Keratinocyte (primary cell): ENCODE measurements around the gene FUT8. TPM values are rescaled to one million over a fixed set of nuclear protein-coding genes. Genes with fewer than 3 reads are reported as not detected.

Source experiments
- DNase-seq: peaks from one replicate; pipeline ENCODE4 v3.0.0-alpha.2; 2011; ENCODE audit warnings: low read depth, missing footprints, low spot score
- FAIRE-seq: peaks from 2 replicates; lab custom pipeline; 2011; peaks lifted over from hg19 to GRCh38; lab: Jason Lieb, UNC
- H2AFZ ChIP-seq: 2 replicates; pipeline ENCODE4 v1.6.0; 2012; ENCODE audit warnings: low read length, control low read depth, inconsistent platforms; ENCODE audit not compliant: control insufficient read depth
- H3K27ac ChIP-seq: 2 replicates; pipeline ENCODE4 v1.5.1; 2011; ENCODE audit warnings: low read length; ENCODE audit not compliant: control insufficient read depth, insufficient read depth
- H3K27me3 ChIP-seq: 3 replicates; pipeline ENCODE4 v1.6.0; 2011; ENCODE audit warnings: low read length; ENCODE audit not compliant: control insufficient read depth, insufficient read depth; ENCODE audit errors: extremely low read depth
- H3K36me3 ChIP-seq, 2 experiments: 2 replicates in 1 of 2; 3 replicates in 1 of 2; pipeline ENCODE4 v1.5.1; 2011; ENCODE audit warnings: low read length in 2 of 2, mild to moderate bottlenecking in 1 of 2; ENCODE audit not compliant: control insufficient read depth in 2 of 2, insufficient read depth in 2 of 2; ENCODE audit errors: extremely low read depth in 1 of 2
- H3K4me1 ChIP-seq: 3 replicates; pipeline ENCODE4 v1.5.1; 2011; ENCODE audit warnings: low read length; ENCODE audit not compliant: control insufficient read depth, insufficient read depth; ENCODE audit errors: extremely low read depth
- H3K4me2 ChIP-seq: 3 replicates; pipeline ENCODE4 v1.6.0; 2011; ENCODE audit warnings: low read depth, low read length; ENCODE audit not compliant: control insufficient read depth, insufficient read depth; ENCODE audit errors: extremely low read depth
- H3K4me3 ChIP-seq, 3 experiments: fragments of 200-600 bp in 1 of 3; sonication (generic) in 1 of 3; 2 replicates in 2 of 3; 3 replicates in 1 of 3; pipeline ENCODE4 v1.5.1; 2011 to 2016; ENCODE audit warnings: low read length in 3 of 3, mild to moderate bottlenecking in 3 of 3, control low read depth in 2 of 3, inconsistent platforms in 1 of 3, low read depth in 1 of 3, mixed read lengths in 1 of 3, mixed run types in 1 of 3, moderate library complexity in 1 of 3; ENCODE audit not compliant: control insufficient read depth in 2 of 3, insufficient read depth in 2 of 3; ENCODE audit errors: extremely low read depth in 1 of 3
- H3K79me2 ChIP-seq: 2 replicates; pipeline ENCODE4 v1.6.0; 2012; ENCODE audit warnings: low read length; ENCODE audit not compliant: control insufficient read depth, insufficient read depth
- H3K9ac ChIP-seq: 3 replicates; pipeline ENCODE4 v1.6.0; 2011; ENCODE audit warnings: low read length; ENCODE audit not compliant: control insufficient read depth, insufficient read depth; ENCODE audit errors: extremely low read depth
- H3K9me1 ChIP-seq: 3 replicates; pipeline ENCODE4 v1.6.0; 2011; ENCODE audit warnings: low read length; ENCODE audit not compliant: control insufficient read depth, insufficient read depth; ENCODE audit errors: extremely low read depth
- H3K9me3 ChIP-seq: 2 replicates; pipeline ENCODE4 v1.5.1; 2012; ENCODE audit warnings: low read depth, low read length; ENCODE audit not compliant: control insufficient read depth
- H4K20me1 ChIP-seq: 3 replicates; pipeline ENCODE4 v1.6.0; 2011; ENCODE audit warnings: low read length; ENCODE audit not compliant: control insufficient read depth, insufficient read depth; ENCODE audit errors: extremely low read depth
- CTCF ChIP-seq, 3 experiments: IDR thresholded peaks in 1 of 3; conservative IDR thresholded peaks in 1 of 3; optimal IDR thresholded peaks in 1 of 3; 2 replicates in 2 of 3; 3 replicates in 1 of 3; pipeline versions ENCODE3 to v1.5.1; 2011; ENCODE audit warnings: low read length in 3 of 3, mild to moderate bottlenecking in 3 of 3, moderate library complexity in 2 of 3, control low read depth in 1 of 3, inconsistent platforms in 1 of 3; ENCODE audit not compliant: insufficient read depth in 2 of 3; ENCODE audit errors: extremely low read depth in 1 of 3
- EZH2 ChIP-seq: IDR thresholded peaks from one replicate; pipeline ENCODE4 v1.6.1; 2012; ENCODE audit warnings: inconsistent platforms, mild to moderate bottlenecking, low read length, moderate library complexity
- dilution Hi-C: fragments of 300-500 bp; cut with MboI; formaldehyde crosslinking; loops from one replicate; pipeline ENCODE4 v1.7.0; 2020; ENCODE audit warnings: low sequenced_read_pairs; ENCODE audit not compliant: extremely low pct_ligation_motif_present
- polyA plus RNA-seq, 5 experiments: library from polyadenylated mRNA; depleted of rRNA in 3 of 5; stranded (reverse) in 3 of 5; stranded (forward) in 1 of 5; unstranded in 1 of 5; fragments of >200 nt; gene quantifications; 1 replicate in 1 of 5; 2 replicates in 3 of 5; 3 replicates in 1 of 5; pipeline versions ENCODE4 v1.2.1 to v1.2.3, GENCODE V29; 2011 to 2012; ENCODE audit warnings: missing spikeins in 2 of 5, low read depth in 1 of 5, low replicate concordance in 1 of 5

FUT8 gene
- polyA plus RNA-seq, 1 donor (not counting 4 experiments of a cell fraction or from before 2014, with no cell fraction given), result 12.5 TPM

GRCh38 chr14:65485516-65485915, 73.0 kb downstream of the FUT8 start:
- FAIRE-seq (no peak), DNase-seq (no peak)
- no peak for TF ChIP-seq EZH2
- no peak for TF ChIP-seq CTCF (optimal IDR thresholded peaks at IDR 0.05 in 1 of 3, IDR thresholded peaks at IDR 0.05 in 1 of 3, conservative IDR thresholded peaks at IDR 0.05 in 1 of 3; ENCODE audit: extremely low read depth in 1 of 3, insufficient read depth in 2 of 3, low read length in 3 of 3)
- Histone ChIP-seq H2AFZ (no peak overlapping the region), H4K20me1 (no peaks in the 10 kb centered on the region), H3K9me3 (no peaks in the 10 kb centered on the region), H3K36me3 (no peaks in the 10 kb centered on the region), H3K27ac (no peak overlapping the region), H3K4me1 (no peaks in the 10 kb centered on the region), H3K9ac (no peak overlapping the region), H3K4me2 (no peak overlapping the region), H3K9me1 (no peaks in the 10 kb centered on the region), H3K27me3 (no peaks in the 10 kb centered on the region), H3K4me3 (no peak overlapping the region), H3K79me2 (no peaks in the 10 kb centered on the region)
- dilution Hi-C loops, result no loop called here

DNA sequence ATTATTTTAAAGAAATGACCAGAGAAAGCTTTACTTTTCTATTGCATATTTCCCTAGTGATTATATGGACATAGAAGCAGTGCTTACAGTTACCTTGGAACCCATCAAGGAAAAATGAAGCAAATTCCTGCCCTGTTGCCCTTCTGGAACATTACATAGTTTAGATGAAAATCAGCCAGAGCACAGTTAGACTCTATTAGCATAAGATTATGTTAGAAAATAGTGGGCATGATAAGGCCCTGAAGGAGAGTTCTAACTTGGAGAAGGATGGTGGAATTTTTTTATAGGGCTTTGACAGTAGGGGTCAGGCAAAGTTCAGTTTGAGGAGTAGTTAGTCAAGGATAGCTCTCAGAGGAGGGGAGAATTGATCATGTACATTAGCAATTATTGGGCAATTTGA, 74.3 kb downstream of the FUT8 start:
- Histone ChIP-seq H3K9ac (no peak overlapping the region), H3K9me3 (no peaks in the 10 kb centered on the region), H3K4me1 (no peaks in the 10 kb centered on the region), H3K36me3 (no peaks in the 10 kb centered on the region), H3K27ac (no peak overlapping the region), H3K9me1 (no peaks in the 10 kb centered on the region), H4K20me1 (no peaks in the 10 kb centered on the region), H3K27me3 (no peaks in the 10 kb centered on the region), H3K4me2 (no peak overlapping the region), H3K79me2 (no peaks in the 10 kb centered on the region), H3K4me3 (no peak overlapping the region), H2AFZ (no peak overlapping the region)
- dilution Hi-C loops, result no loop called here
- TF ChIP-seq EZH2 (no peak), CTCF (optimal IDR thresholded peaks at IDR 0.05 in 1 of 3, IDR thresholded peaks at IDR 0.05 in 1 of 3, conservative IDR thresholded peaks at IDR 0.05 in 1 of 3; ENCODE audit: extremely low read depth in 1 of 3, insufficient read depth in 2 of 3, low read length in 3 of 3) (no peak)
- FAIRE-seq (no peak), DNase-seq (no peak)
